NCI-H460 (cell line): ENCODE results near the gene KRTAP10-1. TPM values are rescaled to one million over a fixed set of nuclear protein-coding genes. Genes with fewer than 3 reads are reported as not detected.
"Not testable (repeated sequence)": the region's sequence is repeated elsewhere in the genome, so short reads cannot be mapped to it uniquely, and the experiment has no call there.

ENCODE experiments used
- DNase-seq: peaks from one replicate; pipeline ENCODE4 v3.0.0-alpha.2; 2016; ENCODE audit warnings: low read depth; ENCODE audit errors: extremely low read depth
- total RNA-seq: library from RNA; depleted of rRNA; stranded (reverse); fragments of >200 nt; shearing (Covaris generic); gene quantifications from 2 replicates; pipeline ENCODE4 v1.2.3, GENCODE V29; 2014

Gene KRTAP10-1
- total RNA-seq, 1 experiment from 2014 or later: not detected

- DNase-seq: no peak
Measured at GRCh38 chr21:44507673-44508425, 32.1 kb downstream of the KRTAP10-1 start.

GRCh38 chr21:44506279-44507255 is 33.4 kb downstream of the KRTAP10-1 start:
- DNase-seq: no peak

GRCh38 chr21:44505673-44506278 is 34.2 kb downstream of the KRTAP10-1 start:
- no peak for DNase-seq

- no peak for DNase-seq
Measured at GRCh38 chr21:44503901-44504399, 36.0 kb downstream of the KRTAP10-1 start.

GRCh38 chr21:44503006-44503889 is 36.7 kb downstream of the KRTAP10-1 start:
- not testable (repeated sequence) for DNase-seq

- no peak for DNase-seq
Measured at GRCh38 chr21:44502171-44502958, 37.6 kb downstream of the KRTAP10-1 start.

GRCh38 chr21:44500111-44500510 is 39.9 kb downstream of the KRTAP10-1 start:
- no peak for DNase-seq

- DNase-seq: no peak
Measured at GRCh38 chr21:44499631-44500030, 40.4 kb downstream of the KRTAP10-1 start.

- no peak for DNase-seq
Measured at GRCh38 chr21:44499211-44499560, 40.8 kb downstream of the KRTAP10-1 start.

- no peak for DNase-seq
Measured at GRCh38 chr21:44498280-44499210, 41.5 kb downstream of the KRTAP10-1 start.

GRCh38 chr21:44497703-44498126 is 42.3 kb downstream of the KRTAP10-1 start:
- no peak for DNase-seq

GRCh38 chr21:44496564-44497550 is 43.1 kb downstream of the KRTAP10-1 start:
- no peak for DNase-seq

GRCh38 chr21:44495611-44496563 is 44.1 kb downstream of the KRTAP10-1 start:
- no peak for DNase-seq

- DNase-seq: no peak
Measured at GRCh38 chr21:44494956-44495355, 45.0 kb downstream of the KRTAP10-1 start.

GRCh38 chr21:44494418-44494817 is 45.6 kb downstream of the KRTAP10-1 start:
- DNase-seq: no peak
